Panc1 (cell line): Measurements from ENCODE around the gene DCAKD.

Source experiments
- CTCF ChIP-seq: fragments of 450-650 bp; IDR thresholded peaks from 2 replicates; pipeline ENCODE4 v1.5.1; 2017; ENCODE audit warnings: mild to moderate bottlenecking
- POLR2AphosphoS5 ChIP-seq: IDR thresholded peaks from 2 replicates; pipeline ENCODE4 v1.6.1; 2012; ENCODE audit warnings: mild to moderate bottlenecking, low read depth, low read length, moderate library complexity
- SIN3A ChIP-seq: IDR thresholded peaks from 2 replicates; pipeline ENCODE4 v1.6.1; 2012; ENCODE audit warnings: low read depth, mild to moderate bottlenecking, low read length, moderate library complexity, borderline replicate concordance; ENCODE audit not compliant: insufficient read depth

GRCh38 chr17:44983563-44983962, 67.9 kb downstream of the DCAKD start:
- TF ChIP-seq POLR2AphosphoS5 (no peak), CTCF (no peak), SIN3A (no peak)
